Esophagus squamous epithelium (tissue), 4 donors: Measurements from ENCODE around the gene CAMK2G.
"Not testable (repeated sequence)": the region's sequence is repeated elsewhere in the genome, so short reads cannot be mapped to it uniquely, and the experiment has no call there.

Experiments
- CTCF ChIP-seq, 6 experiments: fragments of 450-650 bp in 4 of 6; fragments of 200-600 bp in 2 of 6; sonication (generic) in 2 of 6; IDR thresholded peaks; one replicate each; pipeline ENCODE4 v1.5.1; 2016 to 2019; ENCODE audit warnings: antibody characterized with exemption in 6 of 6, mild to moderate bottlenecking in 4 of 6, moderate library complexity in 4 of 6
- POLR2A ChIP-seq, 4 donors: fragments of 450-650 bp; IDR thresholded peaks; one replicate each; pipeline ENCODE4 v1.6.1; 2017; ENCODE audit warnings: antibody characterized with exemption in 4 of 4, mild to moderate bottlenecking in 4 of 4, moderate library complexity in 3 of 4

- TF ChIP-seq CTCF, POLR2A (IDR thresholded peaks at IDR 0.05): not testable (repeated sequence)
Measured at GRCh38 chr10:73889416-73889815, 15.1 kb upstream of the CAMK2G start.
